ENCODE data around the gene SNX8.

The SNX8 gene

DNA sequence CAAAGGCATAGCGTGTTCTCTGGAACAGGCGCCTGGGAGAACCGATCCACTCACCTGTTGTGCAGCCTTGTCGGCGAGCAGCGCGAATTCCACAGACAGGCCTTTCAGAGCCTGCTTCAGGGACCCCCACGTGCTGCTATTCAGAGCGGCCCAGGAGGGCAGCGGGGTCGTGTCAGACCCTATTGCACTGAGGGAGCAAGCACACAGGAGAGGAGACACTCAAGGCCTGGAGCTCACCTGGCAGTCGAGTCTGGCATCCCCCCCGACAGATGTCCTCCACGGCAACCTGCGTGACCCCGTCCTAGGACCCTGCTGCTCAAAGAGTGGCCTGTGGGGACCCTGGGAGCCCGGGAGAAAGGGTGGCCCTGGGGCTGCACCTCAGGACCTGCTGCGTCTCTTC, 51.1 kb downstream of the SNX8 start:
- no peak for DNase-seq (ENCODE audit: low read depth in 2 of 3, low spot score in 2 of 3)

DNA sequence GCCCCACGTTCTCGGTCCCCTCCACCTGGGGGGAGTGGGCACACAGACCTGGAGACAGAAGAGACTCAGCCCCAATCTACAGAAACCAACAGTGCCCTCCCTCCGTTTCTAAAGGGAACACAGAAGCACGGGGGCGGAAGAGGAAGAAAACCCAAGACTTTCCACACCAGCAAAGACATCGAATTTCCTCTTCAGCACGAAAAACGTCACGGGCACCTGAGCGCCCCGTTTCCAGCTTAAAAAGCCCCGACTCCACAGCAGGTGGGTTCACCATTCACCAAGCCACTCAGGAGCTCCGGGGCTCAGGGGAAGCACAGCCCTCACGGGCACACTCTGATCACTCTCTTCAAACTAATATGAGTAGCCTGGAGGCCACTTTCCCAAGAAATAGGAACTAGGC, 52.6 kb downstream of the SNX8 start:
- no peak for DNase-seq (ENCODE audit: low read depth in 2 of 3, low spot score in 2 of 3)

DNA sequence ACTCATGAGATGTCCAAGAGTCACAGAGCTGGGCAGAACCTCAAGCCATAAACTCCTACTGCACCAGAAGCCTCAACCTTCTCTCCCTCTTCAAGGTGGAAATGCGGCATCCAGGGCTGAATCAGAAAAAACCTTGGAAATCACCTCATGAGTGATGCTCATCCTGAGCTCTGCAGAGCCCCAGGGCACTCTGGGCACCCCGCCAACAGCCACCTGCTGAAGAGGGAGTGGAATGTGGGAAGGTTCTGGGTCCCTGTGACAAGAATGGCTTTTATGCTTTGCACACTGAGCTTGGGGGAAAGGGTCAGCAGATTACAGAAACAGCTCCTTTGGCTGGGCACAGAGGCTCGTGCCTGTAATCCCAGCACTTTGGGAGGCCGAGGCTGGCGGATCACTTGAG, 53.4 kb downstream of the SNX8 start:
- no peak for DNase-seq (ENCODE audit: low read depth in 2 of 3, low spot score in 2 of 3)

DNA sequence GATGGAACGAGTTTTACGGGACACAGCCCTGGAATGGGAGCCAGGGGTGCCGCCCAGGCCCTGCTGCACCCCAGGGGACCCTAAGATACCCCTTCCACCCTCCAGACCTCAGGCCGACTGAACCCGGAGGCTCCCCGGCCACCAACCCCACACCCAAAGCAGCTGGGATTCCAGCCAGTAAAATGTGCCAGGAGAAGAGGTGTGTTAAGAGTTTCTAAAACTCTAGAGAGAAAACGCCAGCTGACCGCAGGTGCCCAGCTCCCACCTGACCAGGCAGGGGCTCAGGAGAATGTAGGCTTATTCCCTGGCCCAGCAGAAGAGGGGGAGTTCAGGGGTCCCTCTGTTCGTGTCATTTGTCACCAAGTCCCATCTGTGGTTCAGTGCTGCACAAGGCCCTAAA, 54.8 kb downstream of the SNX8 start:
- DNase-seq (ENCODE audit: low read depth in 2 of 3, low spot score in 2 of 3) = no peak

DNA sequence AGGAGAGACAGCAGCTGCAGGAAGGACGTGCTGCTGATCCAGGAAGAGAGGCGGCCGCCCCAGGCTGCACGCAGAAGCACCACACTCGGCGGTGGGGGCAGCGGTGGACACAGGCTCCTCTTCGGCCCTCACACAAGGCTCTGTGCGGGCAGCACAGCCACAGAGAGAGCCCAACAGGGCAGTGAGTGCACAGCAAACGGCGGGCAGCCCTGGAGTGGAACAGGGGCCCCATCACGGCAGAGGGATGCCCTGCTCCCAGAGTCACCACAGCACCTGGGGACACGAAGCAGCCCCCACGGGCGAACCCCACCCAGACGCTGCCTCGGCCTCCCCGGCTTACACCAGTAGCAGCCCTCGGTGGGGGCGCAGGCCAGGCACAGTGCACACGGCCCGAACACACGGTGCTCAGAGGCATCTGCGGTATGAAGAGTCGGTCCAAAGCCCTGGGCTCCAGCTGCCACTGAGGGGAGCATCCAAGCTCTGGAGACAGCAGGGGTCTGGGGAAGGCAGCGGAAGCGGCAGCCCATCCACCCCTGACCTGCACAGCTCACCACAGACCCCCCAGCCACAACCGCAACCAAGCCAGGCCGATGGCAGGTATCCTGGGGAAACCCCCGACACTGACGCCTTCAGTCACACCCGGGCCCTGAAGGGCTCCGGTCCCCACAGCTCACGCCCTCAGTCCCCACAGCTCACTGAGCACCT, 55.4 kb downstream of the SNX8 start:
- no peak for DNase-seq (ENCODE audit: low read depth in 2 of 3, low spot score in 2 of 3)

DNA sequence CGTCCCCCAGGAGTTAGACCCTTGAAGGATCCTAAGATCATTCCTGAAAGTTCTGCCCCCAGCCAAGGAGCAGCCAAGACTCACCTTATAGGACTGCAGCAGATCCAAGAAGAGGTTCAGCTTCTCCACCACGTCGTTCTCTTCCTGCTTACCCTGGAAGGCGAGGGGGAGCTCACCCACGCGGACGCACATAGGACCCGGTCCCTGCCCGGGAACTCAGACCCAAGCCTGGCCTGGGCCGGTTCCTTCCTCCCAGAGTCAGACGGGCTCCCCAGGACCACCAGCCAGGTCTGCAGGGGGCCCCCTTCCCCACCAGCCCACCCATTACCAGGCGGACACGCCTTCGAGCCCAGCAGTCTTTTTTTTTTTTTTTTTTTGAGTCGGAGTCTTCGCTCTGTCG, 56.6 kb downstream of the SNX8 start:
- no peak for DNase-seq (ENCODE audit: low read depth in 2 of 3, low spot score in 2 of 3)

DNA sequence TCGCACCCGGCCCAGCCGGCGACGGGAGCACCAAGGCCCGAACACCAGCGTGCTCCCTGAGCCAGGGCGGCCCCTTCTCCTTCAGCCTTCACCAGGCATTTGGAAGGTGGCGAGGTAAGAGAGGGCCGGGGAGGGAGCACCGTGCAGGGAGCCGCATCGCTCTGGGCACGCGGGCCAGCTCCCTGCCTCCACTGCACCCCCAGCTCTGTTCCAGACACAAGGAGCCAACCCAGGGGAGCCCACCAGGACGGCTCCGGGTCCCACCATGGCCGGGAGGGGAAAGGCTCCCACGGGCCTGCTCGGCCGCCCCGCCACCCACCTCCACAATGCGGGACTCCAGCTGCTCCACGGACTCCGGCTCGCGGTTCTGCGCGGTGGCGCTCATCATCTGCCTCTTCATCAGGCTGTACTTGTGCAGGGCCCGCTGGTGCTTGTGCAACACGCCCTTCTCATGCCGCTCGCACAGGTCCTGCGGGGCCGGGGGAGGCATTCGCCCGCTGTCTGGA, 57.1 kb downstream of the SNX8 start:
- no peak for DNase-seq (ENCODE audit: low read depth in 2 of 3, low spot score in 2 of 3)

DNA sequence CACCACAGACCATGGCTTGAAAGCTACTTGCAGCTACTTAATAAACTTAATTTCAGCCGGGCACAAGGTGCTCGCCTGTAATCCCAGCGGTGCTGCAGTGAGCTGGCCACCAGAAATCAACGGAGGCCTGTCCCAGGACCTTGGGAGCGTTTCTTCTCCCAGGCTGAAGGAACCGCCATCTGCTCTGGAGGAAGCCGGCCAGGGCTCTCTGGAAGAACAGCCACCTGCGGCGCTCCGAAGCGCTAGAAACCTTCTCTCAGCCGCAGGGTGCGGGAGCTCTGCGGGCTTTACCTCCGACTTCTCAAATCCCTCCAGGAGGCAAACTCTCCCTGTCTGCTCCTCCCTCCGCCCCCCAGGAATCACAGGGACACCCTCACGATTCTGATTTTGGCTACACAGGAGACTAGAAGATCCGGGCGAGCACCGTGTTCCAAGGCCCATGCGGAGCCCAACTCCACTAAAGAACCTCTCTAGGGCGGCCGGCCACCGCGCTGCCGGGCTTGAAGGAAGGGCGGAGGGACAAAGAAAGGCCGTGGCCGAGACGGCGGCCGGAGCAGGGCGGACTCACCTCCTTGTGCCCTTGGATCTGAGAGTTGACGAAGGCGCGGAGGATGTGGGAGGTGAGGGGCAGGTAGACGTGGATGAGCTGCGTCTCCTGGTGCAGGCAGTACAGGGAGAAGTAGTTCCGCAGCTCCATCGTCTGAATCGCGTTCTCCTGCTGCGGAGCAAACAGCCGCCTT, 57.8 kb downstream of the SNX8 start:
- no peak for DNase-seq (ENCODE audit: low read depth in 2 of 3, low spot score in 2 of 3)

DNA sequence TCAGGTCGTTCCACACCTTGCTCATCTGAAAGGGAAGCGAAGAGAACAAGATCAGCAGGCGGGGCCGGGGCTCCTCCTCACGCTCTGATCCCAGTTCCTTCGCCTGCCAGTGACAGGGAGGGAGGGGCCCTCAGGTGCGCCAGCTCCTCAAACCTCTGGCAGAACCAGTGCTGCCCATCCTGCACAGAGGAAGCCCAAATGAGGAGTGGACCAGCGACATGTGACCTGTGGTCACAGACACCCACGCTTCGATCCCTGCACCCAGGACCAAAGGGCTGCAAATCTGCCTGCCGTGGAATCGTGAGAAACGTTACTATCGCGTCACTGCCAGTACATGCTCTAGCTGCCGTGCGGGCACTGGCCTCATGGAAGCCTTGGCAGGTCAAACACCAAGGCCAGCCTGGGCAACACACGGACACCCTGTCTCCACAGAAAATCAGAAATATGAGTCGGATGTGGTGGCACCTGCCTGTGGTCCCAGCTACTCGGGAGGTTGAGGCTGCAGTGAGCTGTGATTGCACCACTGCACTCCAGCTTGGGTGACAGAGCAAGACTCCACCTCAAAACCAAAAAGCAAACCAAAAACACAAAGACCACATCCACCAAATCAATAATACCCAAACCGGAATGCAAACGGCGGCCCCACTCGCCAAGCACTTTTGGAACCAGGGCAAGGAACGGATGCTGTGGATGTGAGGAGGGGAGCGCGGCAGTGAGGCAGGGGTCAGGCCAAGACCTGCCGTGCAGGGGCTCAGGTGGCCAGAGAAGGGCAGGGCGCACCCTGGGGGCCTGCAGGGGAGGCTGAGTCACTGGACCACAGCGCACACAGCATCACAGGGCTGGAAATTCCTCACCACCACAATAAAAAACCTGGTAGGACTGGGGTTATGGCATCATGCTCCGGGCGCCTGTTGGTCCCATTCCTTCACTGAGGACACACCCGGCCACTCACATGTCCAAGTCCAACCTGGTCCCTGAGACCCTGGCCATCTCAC, 58.8 kb downstream of the SNX8 start:
- DNase-seq (ENCODE audit: low read depth in 2 of 3, low spot score in 2 of 3) = no peak

DNA sequence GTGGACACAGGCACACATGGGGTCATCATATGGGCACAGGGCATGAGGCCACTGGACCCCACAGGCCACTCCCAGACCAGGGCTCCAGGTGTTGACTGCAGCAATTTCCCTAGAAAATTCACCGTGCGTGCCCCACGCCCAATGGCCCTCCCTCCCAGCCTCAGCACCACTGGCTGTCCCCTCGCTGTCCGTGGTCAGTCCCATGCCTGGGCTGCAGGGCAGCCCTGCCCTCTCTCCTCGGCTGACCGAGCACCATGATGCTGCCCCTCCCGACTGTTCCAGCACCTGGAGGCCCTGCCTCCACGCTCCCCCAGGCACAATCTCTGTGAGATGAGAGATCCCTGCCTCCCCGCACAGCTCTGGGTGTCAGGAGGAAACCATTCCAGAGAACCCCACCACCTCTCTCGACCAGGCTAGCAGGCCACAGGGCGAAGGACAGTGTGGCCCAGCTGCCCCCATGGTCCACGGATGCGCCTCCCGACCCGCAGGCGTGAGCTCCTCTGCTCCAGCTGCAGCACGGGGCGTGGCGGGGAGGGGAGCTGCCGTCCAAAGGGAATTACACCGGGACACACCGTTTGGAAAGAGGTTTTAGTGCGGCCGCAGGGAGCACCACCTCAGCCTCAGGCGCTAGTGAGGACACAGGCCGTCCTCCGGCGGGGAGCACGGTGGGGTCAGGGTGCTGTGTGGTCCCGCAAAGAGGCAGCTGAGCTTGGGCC, 59.7 kb downstream of the SNX8 start:
- DNase-seq (ENCODE audit: low read depth in 2 of 3, low spot score in 2 of 3) = no peak

DNA sequence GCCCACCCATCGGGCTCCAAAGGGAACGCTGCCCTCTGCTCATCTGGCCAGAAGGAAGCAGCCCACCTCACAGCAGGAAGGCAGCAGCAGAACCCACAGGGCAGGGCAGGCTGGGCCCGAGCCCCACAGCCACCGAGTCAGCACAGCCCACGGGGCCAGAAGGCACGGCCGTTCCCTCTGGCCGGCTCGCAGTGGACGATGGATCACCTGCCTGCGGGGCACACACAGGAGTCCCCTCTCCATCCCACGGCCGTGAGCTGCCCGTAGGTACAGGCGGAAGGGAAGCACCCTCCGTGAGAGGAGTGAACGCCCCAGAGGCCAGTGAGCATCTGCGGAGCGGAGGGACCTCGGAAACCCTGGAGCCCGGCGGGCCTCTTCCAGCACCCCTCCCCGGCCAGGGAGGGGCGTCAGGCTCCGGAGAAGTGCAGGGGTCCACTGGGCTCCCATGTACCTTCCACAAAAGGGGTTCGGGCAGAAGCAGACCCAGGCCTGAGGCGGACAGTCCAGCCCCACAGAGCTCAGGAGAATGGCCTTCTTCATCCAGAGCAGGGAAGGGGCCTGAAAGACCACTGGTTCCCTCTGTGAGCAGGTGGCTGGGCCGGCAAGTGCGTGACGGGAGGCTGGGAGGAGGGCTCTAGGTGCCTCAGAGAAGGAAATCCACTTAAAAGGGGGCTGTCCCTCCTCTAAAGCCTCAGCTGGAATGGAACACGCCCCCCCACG, 60.6 kb downstream of the SNX8 start:
- no peak for DNase-seq (ENCODE audit: low read depth in 2 of 3, low spot score in 2 of 3)

DNA sequence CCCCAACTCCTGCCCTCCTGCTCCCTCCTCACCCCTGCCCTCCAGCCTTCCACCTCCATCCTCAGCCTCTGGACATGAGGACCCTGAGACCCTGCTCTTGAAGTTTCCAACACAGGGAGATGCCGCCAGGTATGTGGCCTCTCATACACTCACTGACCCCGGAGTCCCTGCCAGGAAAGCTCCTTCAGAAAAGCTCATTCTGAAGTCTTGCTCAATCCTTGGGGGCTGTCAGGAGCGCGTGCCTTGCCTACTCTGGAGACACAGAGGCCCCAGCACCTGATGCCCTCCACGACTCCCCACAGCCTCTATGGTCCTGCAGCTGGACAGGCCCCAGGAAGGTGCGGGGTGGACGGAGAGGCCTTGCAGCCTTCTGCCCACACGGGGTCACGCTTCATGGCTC, 61.2 kb downstream of the SNX8 start:
- no peak for DNase-seq (ENCODE audit: low read depth in 2 of 3, low spot score in 2 of 3)

DNA sequence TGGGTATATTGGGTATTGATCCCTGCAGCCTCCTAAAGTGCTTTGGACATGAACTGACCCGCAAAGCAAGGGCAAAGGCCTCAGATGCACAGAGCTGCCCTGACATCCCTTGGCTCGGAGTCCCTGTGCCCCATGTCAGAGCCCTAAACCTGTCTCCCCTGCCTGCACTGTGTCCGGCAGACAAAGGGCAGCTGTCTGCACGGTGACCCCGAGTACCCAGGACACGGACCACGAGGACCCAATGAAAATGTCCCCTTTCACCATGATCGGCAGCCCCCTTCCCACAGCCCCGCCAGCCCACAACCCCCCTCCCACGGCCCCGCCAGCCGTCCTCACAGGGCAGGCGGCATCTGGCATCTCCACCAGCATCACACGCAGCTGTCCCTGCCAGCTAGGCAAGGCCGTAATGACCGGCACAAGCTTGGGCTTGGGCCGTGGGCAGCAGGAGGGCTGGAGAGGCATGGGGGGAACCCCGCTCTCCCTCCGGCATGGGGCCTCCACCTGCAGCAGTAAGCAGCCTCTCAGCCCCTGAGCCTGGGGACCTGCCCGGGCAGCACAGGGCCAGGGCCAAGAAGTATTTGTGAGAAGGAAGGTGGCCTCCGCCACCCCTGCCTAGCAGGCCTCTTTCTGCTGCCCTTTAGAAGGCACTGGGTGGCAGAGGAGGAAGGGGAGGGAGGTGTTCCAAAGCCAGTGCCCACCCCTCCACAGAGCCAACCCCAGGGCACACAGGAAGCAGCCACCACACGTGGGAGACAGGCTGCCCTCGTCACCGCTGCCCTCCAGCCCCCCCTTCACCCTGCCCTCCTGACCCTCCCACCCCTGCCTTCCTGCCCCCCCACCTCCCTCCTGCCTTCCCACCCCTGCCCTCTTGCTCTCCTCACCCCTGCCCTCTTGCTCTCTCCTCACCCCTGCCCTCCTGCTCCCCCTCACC, 62.1 kb downstream of the SNX8 start:
- no peak for DNase-seq (ENCODE audit: low read depth in 2 of 3, low spot score in 2 of 3)

DNA sequence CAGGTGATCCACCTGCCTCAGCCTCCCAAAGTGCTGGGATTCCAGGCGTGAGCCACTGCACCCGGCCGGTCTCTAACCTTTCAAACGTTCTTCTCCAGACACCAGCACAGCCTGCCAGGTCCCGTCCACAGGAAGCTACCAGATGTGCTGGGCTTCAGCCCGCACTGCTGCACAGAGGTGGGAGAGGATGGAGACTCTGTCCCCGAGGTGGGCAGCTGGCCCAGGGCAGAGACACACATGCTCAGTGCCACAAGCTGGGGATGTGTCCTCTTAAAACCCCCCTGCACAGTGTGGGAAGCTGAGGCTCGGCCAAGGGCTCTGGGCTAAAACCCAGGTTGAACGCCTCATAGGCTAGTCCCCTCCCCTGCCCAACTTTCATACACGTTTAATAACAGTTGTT, 62.9 kb downstream of the SNX8 start:
- DNase-seq (ENCODE audit: low read depth in 2 of 3, low spot score in 2 of 3) = no peak

DNA sequence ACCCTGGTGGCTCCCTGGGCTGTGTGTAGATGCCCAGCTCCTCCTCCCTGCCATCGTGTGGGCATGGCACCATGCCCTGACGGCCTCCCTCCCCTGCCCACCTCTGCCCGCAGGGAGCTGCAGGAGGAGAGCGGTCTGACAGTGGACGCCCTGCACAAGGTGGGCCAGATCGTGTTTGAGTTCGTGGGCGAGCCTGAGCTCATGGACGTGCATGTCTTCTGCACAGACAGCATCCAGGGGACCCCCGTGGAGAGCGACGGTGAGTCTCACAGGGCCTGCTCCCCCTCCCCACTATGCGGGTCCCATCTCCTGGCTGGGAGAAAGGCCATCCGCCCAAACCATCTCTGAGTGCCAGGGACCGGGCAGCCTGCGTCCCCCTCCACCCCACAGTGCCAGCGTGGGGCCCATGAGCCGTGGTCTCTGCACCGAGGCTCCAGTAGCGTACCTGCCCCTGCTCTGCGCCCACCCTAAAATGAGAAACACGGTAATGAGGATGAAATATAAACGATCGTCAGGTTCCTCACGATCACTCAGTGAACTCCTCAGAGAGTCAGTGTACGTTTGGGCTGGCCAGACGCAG, 64.4 kb downstream of the SNX8 start:
- DNase-seq (ENCODE audit: low read depth in 2 of 3, low spot score in 2 of 3) = no peak

DNA sequence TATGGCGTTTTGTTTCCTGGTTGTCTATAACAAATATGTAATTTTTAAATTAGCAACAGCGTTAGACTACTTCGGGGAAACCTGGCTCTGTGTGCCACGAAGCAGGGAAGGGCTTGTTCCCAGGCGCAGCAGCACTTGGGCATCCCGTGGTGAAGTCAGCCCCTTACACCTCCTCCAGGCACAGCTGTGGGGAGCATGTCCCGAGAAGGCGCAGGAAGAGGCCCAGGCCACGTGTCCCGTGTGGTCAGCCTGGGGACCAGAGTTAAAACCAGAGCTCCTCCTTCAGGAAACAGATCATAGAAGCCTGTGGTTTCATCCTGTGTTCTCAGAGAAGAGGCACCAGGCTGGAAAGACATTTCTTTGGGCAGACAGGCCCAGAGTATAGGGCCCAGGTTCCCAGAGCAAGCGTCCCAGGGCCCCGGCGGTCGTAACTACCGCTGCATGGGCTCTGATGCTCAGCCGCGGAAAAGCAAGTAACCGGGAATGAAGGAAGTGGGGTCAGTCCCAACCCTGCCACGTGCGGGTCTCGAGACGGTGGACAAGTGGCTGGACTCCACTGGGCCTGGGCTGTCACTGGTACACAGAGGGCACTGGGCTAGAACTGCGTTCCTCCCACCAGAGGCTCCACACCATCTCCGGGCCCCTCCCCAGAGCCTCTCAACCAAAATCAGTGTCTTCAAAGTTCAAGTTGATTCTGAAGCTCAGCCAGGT, 65.1 kb downstream of the SNX8 start:
- DNase-seq (ENCODE audit: low read depth in 2 of 3, low spot score in 2 of 3) = no peak

DNA sequence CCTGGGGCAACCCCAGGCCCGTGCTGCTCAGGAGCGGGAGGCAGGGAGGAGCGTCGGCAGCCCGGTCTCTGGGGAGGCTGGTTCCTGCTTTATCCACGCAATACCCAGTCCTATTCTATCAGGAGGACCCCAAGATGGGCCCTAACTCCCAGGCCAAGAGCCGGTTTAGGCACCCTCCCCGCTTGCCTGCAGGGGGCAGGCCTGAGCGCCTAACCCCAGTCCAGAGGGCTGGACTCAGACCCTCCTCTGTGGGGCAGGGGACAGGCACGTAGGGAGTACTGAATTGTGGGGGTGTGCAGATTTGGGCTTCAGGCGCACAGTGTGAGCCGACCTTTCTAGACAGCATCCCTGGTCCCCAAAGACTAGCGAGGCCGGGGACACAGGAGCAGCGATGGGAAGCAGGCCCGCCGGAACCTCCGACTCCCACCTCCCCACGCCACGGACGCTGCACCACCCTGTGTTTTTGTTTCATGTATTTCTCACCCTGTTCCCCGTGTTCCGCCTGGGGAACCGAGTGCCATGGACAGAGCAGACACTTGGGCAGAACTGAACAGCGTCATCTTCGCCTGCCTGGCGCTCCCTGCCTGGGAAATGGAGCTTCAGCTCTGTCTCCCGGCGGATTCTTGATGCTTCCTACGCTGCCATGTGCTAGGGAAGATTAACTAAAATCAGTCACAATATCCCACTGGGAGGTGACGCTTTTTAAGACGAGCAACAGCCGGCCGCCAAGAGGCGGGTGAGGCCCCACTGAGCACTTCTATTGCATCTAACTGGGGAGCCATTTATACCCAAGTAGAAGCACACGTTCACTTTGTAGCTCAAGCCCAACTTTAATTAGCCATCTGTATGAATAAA, 66.9 kb downstream of the SNX8 start:
- no peak for DNase-seq (ENCODE audit: low read depth in 2 of 3, low spot score in 2 of 3)

Measured in activated CD8-positive, alpha-beta memory T cell treated with anti-CD3 and anti-CD28 coated beads for 48 hours (primary cell).